SK-N-SH (cell line): ENCODE measurements around the gene ARHGEF40. TPM values are rescaled to one million over a fixed set of nuclear protein-coding genes. Genes with fewer than 3 reads are reported as not detected.

ENCODE experiments used
- CTCF ChIA-PET: fragments of 300-600, 350-600 bp; formaldehyde crosslinking; extraction: SDS; loops from one replicate; lab custom pipeline; 2021; lab: Yijun Ruan, JAX
- POLR2A ChIA-PET: fragments of 350-600 bp; sonication (Branson Sonifier 250); formaldehyde crosslinking; extraction: SDS; loops from one replicate; lab custom pipeline; 2020; ENCODE audit warnings: antibody characterized with exemption, inconsistent platforms; lab: Yijun Ruan, JAX
- DNase-seq: peaks from one replicate; pipeline ENCODE4 v3.0.0; 2012
- H2AFZ ChIP-seq: fragments of 200-600 bp; sonication (generic); 2 replicates; pipeline ENCODE4 v1.8.1; 2016; ENCODE audit warnings: antibody characterized with exemption, mild to moderate bottlenecking, low read depth
- H3F3A ChIP-seq: fragments of 200-600 bp; sonication (generic); replicated peaks from 2 replicates; pipeline ENCODE3; 2016; ENCODE audit warnings: antibody characterized with exemption, mild to moderate bottlenecking; ENCODE audit not compliant: insufficient read depth
- H3K27ac ChIP-seq, 2 experiments: fragments of 200-500 bp in 1 of 2; fragments of 200-600 bp in 1 of 2; sonication (Bioruptor generic) in 1 of 2; sonication (generic), shearing (Covaris generic) in 1 of 2; 2 replicates each; pipeline versions ENCODE4 v1.5.1 to v1.6.1; 2014 to 2016; ENCODE audit warnings: low read depth in 2 of 2, inconsistent platforms in 1 of 2, low read length in 1 of 2, mild to moderate bottlenecking in 1 of 2, mixed read lengths in 1 of 2
- H3K27me3 ChIP-seq: fragments of 200-600 bp; sonication (generic), shearing (Covaris generic); 2 replicates; pipeline ENCODE4 v1.6.1; 2016; ENCODE audit warnings: mixed run types; ENCODE audit not compliant: insufficient read depth
- H3K36me3 ChIP-seq, 2 experiments: fragments of 200-500 bp in 1 of 2; fragments of 200-600 bp in 1 of 2; sonication (Bioruptor generic) in 1 of 2; sonication (generic) in 1 of 2; replicated peaks in 1 of 2; 2 replicates each; pipeline versions ENCODE3 to v1.5.1; 2014 to 2016; ENCODE audit warnings: low read length in 1 of 2, mild to moderate bottlenecking in 1 of 2; ENCODE audit not compliant: insufficient read depth in 2 of 2, control insufficient read depth in 1 of 2
- H3K4me1 ChIP-seq, 2 experiments: fragments of 200-500 bp in 1 of 2; fragments of 200-600 bp in 1 of 2; sonication (Bioruptor generic) in 1 of 2; sonication (generic), shearing (Covaris generic) in 1 of 2; 2 replicates each; pipeline versions ENCODE4 v1.5.1 to v1.6.1; 2014 to 2016; ENCODE audit warnings: low read depth in 1 of 2, low read length in 1 of 2, mixed run types in 1 of 2; ENCODE audit not compliant: insufficient read depth in 2 of 2, control insufficient read depth in 1 of 2
- H3K4me2 ChIP-seq: fragments of 200-600 bp; sonication (generic), shearing (Covaris generic); 2 replicates; pipeline ENCODE4 v1.6.1; 2017; ENCODE audit warnings: mixed run types
- H3K4me3 ChIP-seq, 2 experiments: fragments of 200-500 bp in 1 of 2; fragments of 200-600 bp in 1 of 2; sonication (Bioruptor generic) in 1 of 2; sonication (generic), shearing (Covaris generic) in 1 of 2; 2 replicates each; pipeline versions ENCODE4 v1.5.1 to v1.8.1; 2014 to 2016; ENCODE audit warnings: low read depth in 2 of 2, inconsistent platforms in 1 of 2, low read length in 1 of 2, mild to moderate bottlenecking in 1 of 2, mixed read lengths in 1 of 2, moderate library complexity in 1 of 2
- H3K79me2 ChIP-seq: fragments of 200-600 bp; sonication (generic); 2 replicates; pipeline ENCODE4 v1.8.1; 2017; ENCODE audit warnings: mild to moderate bottlenecking; ENCODE audit not compliant: insufficient read depth
- H3K9ac ChIP-seq: fragments of 200-600 bp; sonication (generic); 2 replicates; pipeline ENCODE4 v1.6.1; 2017; ENCODE audit warnings: mixed run types
- H3K9me2 ChIP-seq: fragments of 200-600 bp; sonication (generic); 2 replicates; pipeline ENCODE4 v1.6.1; 2017; ENCODE audit warnings: mixed run types
- H3K9me3 ChIP-seq: fragments of 200-600 bp; sonication (generic); 2 replicates; pipeline ENCODE4 v1.6.1; 2017; ENCODE audit warnings: mixed run types, mild to moderate bottlenecking, moderate library complexity
- H4K20me1 ChIP-seq: fragments of 200-600 bp; sonication (generic); 2 replicates; pipeline ENCODE4 v1.6.1; 2017; ENCODE audit warnings: mild to moderate bottlenecking, mixed run types; ENCODE audit not compliant: insufficient read depth
- CHD2 ChIP-seq: fragments of 150-350 bp; IDR thresholded peaks from 2 replicates; pipeline ENCODE4 v1.6.1; 2018; ENCODE audit warnings: low read length; ENCODE audit not compliant: partially characterized antibody
- CTCF ChIP-seq: fragments of 200-600 bp; sonication (generic); IDR thresholded peaks from 2 replicates; pipeline ENCODE4 v1.6.1; 2017; ENCODE audit warnings: antibody characterized with exemption, mild to moderate bottlenecking, moderate library complexity
- EP300 ChIP-seq, 2 experiments: IDR thresholded peaks; 2 replicates each; pipeline versions ENCODE4 v1.4.0 to v1.6.1; 2012; ENCODE audit warnings: borderline replicate concordance in 1 of 2, low read depth in 1 of 2, low read length in 1 of 2
- FOSL2 ChIP-seq: IDR thresholded peaks from 2 replicates; pipeline ENCODE4 v1.4.0; 2012; ENCODE audit warnings: low read depth, mild to moderate bottlenecking, moderate library complexity, borderline replicate concordance
- FOXJ3 ChIP-seq: sonication (generic); formaldehyde crosslinking; IDR thresholded peaks from 2 replicates; pipeline ENCODE4 v1.5.1; 2020; ENCODE audit warnings: mild to moderate bottlenecking, missing genetic modification reagents
- FOXM1 ChIP-seq: IDR thresholded peaks from 2 replicates; pipeline ENCODE4 v1.4.0; 2012; ENCODE audit warnings: low read depth, mild to moderate bottlenecking
- GABPA ChIP-seq: IDR thresholded peaks from 2 replicates; pipeline ENCODE4 v1.4.0; 2012; ENCODE audit warnings: low read depth, mild to moderate bottlenecking
- GATA2 ChIP-seq: sonication (generic); formaldehyde crosslinking; IDR thresholded peaks from 2 replicates; pipeline ENCODE4 v1.5.0; 2020; ENCODE audit warnings: mild to moderate bottlenecking, missing genetic modification reagents
- JUND ChIP-seq: IDR thresholded peaks from 2 replicates; pipeline ENCODE4 v1.4.0; 2012
- MXI1 ChIP-seq: IDR thresholded peaks from 2 replicates; pipeline ENCODE4 v1.6.1; 2012; ENCODE audit warnings: mild to moderate bottlenecking, low read depth, low read length, improper control_type of control experiment
- NRF1 ChIP-seq: IDR thresholded peaks from 2 replicates; pipeline ENCODE4 v1.6.1; 2012; ENCODE audit warnings: low read depth, mild to moderate bottlenecking, low read length
- RAD21 ChIP-seq: IDR thresholded peaks from 2 replicates; pipeline ENCODE4 v1.6.1; 2012; ENCODE audit warnings: mild to moderate bottlenecking, low read length
- TAF1 ChIP-seq: IDR thresholded peaks from 2 replicates; pipeline ENCODE4 v1.6.1; 2012; ENCODE audit warnings: low read depth, mild to moderate bottlenecking, low read length, moderate library complexity, borderline replicate concordance
- TEAD4 ChIP-seq: IDR thresholded peaks from 2 replicates; pipeline ENCODE4 v1.4.0; 2012; ENCODE audit warnings: mild to moderate bottlenecking, borderline replicate concordance; ENCODE audit not compliant: insufficient read depth
- YY1 ChIP-seq: IDR thresholded peaks from 2 replicates; pipeline ENCODE4 v1.4.0; 2012; ENCODE audit warnings: low read depth, mild to moderate bottlenecking
- ZBTB33 ChIP-seq: IDR thresholded peaks from 2 replicates; pipeline ENCODE4 v1.4.0; 2012; ENCODE audit warnings: low read depth, borderline replicate concordance
- WGBS: methylation state at CpG from one replicate; pipeline ENCODE4 v1.1.6; 2017; ENCODE audit warnings: low lambda C conversion rate; 5-methylcytosine and 5-hydroxymethylcytosine counted together
- polyA plus RNA-seq, 3 experiments: library from polyadenylated mRNA; depleted of rRNA; stranded (reverse); fragments of >200 nt; gene quantifications; 2 replicates each; pipeline ENCODE4 v1.2.3, GENCODE V29; 2012
- TF ChIP-seq, protein P1 (sequence below): IDR thresholded peaks from 2 replicates; pipeline ENCODE4 v1.4.0; 2012; ENCODE audit warnings: low read depth, borderline replicate concordance

Gene ARHGEF40
- polyA plus RNA-seq, 1 of the 3 experiments (the other 2 are of a cell fraction): 58.8 TPM

- no peak for TF ChIP-seq CTCF
- no peak for TF ChIP-seq RAD21
- TF ChIP-seq TEAD4: no peak
Observed at GRCh38 chr14:21090940-21091663, 21.0 kb downstream of the ARHGEF40 start (continued).

GRCh38 chr14:21091821-21092272, 21.7 kb downstream of the ARHGEF40 start:
- POLR2A ChIA-PET: interaction anchor here (1.2 to 1.8 kb wide), 4 partner anchors 9 to 23 kb away, joined by 3 to 12 read pairs (median 5); partner anchors contain the start of genes ARHGEF40 and TMEM253

More at GRCh38 chr14:21091821-21092272, 21.7 kb downstream of the ARHGEF40 start:
- Histone ChIP-seq H3K27ac (no peak overlapping the region; a peak in 1 of 4 replicates), H3K9ac (no peak overlapping the region), H3K9me2 (no peaks in the 10 kb centered on the region), H3F3A (peaks cover 56% of the 10 kb centered on the region), H3K27me3 (no peaks in the 10 kb centered on the region), H3K36me3 (peaks cover 20 to 52% of the 10 kb centered on the region in 2 experiments), H3K79me2 (no peaks in the 10 kb centered on the region), H4K20me1 (peaks cover 14% of the 10 kb centered on the region; the same call in 1 of the 2 replicates), H3K4me3 (no peak overlapping the region), H2AFZ (no peak overlapping the region), H3K9me3 (no peaks in the 10 kb centered on the region), H3K4me2 (no peak overlapping the region), H3K4me1 (peaks cover 21 to 28% of the 10 kb centered on the region in 2 experiments)
- peak; percentile 35 for DNase-seq
- no peak for TF ChIP-seq CHD2
- no peak for TF ChIP-seq GATA2 (CRISPR knock-in tag)
- no peak for TF ChIP-seq JUND
- no peak for TF ChIP-seq MXI1
- no peak for TF ChIP-seq EP300 (IDR thresholded peaks at IDR 0.05; ENCODE audit: borderline replicate concordance in 1 of 2, low read depth in 1 of 2, low read length in 1 of 2)
- no peak for TF ChIP-seq ZBTB33
- TF ChIP-seq FOXJ3 (CRISPR knock-in tag): no peak
- no peak for TF ChIP-seq NRF1
- TF ChIP-seq YY1: no peak
- no peak for TF ChIP-seq GABPA
- no peak for TF ChIP-seq FOSL2
- TF ChIP-seq, protein P1, sequence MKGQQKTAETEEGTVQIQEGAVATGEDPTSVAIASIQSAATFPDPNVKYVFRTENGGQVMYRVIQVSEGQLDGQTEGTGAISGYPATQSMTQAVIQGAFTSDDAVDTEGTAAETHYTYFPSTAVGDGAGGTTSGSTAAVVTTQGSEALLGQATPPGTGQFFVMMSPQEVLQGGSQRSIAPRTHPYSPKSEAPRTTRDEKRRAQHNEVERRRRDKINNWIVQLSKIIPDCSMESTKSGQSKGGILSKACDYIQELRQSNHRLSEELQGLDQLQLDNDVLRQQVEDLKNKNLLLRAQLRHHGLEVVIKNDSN: no peak
- TF ChIP-seq FOXM1: no peak
- TF ChIP-seq TEAD4: no peak
- no peak for TF ChIP-seq TAF1
- TF ChIP-seq RAD21: no peak
- 92% methylated on average over 31 of the region's 42 CpGs for WGBS
- CTCF ChIA-PET: interaction anchor here (0.7 to 20.5 kb wide), 32 partner anchors 7 to 442 kb away, joined by 3 to 555 read pairs (median 6); partner anchors contain the start of genes ARHGEF40, NDRG2, TMEM253 and TPPP2
